BJ (cell line): ENCODE results near the gene NINL. TPM values are rescaled to one million over a fixed set of nuclear protein-coding genes. Genes with fewer than 3 reads are reported as not detected.

Source experiments
- CTCF ChIA-PET: fragments of 350-600 bp; formaldehyde crosslinking; extraction: SDS; loops from one replicate; lab custom pipeline; 2021; ENCODE audit warnings: antibody characterized with exemption, inconsistent platforms; lab: Yijun Ruan, JAX
- POLR2A ChIA-PET: fragments of 300-600 bp; sonication (Branson Sonifier 250); formaldehyde crosslinking; extraction: SDS; loops from one replicate; lab custom pipeline; 2021; ENCODE audit warnings: antibody characterized with exemption; lab: Charles Lee
- DNase-seq: peaks from one replicate; pipeline ENCODE4 v3.0.0-alpha.2; 2011; ENCODE audit warnings: low read depth
- H3K27me3 ChIP-seq: 2 replicates; pipeline ENCODE4 v1.6.0; 2011; ENCODE audit warnings: low read length; ENCODE audit not compliant: control insufficient read depth, insufficient read depth
- H3K36me3 ChIP-seq: 2 replicates; pipeline ENCODE4 v1.5.1; 2011; ENCODE audit warnings: low read length; ENCODE audit not compliant: control insufficient read depth, insufficient read depth
- H3K4me3 ChIP-seq: 2 replicates; pipeline ENCODE4 v1.5.1; 2011; ENCODE audit warnings: low read depth, mild to moderate bottlenecking, control low read depth, low read length
- polyA plus RNA-seq: library from polyadenylated mRNA; depleted of rRNA; stranded (reverse); fragments of >200 nt; gene quantifications from 2 replicates; pipeline ENCODE4 v1.2.3, GENCODE V29; 2011
- TF ChIP-seq, protein P1 (sequence below): IDR thresholded peaks from 2 replicates; pipeline ENCODE4 v1.5.1; 2011; ENCODE audit warnings: low read depth, mild to moderate bottlenecking, control low read depth, inconsistent platforms, low read length, moderate library complexity; ENCODE audit not compliant: insufficient read depth

The NINL gene
- polyA plus RNA-seq, 1 experiment: 6.2 TPM

GRCh38 chr20:25459916-25460535 is 125.3 kb downstream of the NINL start:
- H3K36me3 ChIP-seq: peaks cover 9% of the 10 kb centered on the region

DNA sequence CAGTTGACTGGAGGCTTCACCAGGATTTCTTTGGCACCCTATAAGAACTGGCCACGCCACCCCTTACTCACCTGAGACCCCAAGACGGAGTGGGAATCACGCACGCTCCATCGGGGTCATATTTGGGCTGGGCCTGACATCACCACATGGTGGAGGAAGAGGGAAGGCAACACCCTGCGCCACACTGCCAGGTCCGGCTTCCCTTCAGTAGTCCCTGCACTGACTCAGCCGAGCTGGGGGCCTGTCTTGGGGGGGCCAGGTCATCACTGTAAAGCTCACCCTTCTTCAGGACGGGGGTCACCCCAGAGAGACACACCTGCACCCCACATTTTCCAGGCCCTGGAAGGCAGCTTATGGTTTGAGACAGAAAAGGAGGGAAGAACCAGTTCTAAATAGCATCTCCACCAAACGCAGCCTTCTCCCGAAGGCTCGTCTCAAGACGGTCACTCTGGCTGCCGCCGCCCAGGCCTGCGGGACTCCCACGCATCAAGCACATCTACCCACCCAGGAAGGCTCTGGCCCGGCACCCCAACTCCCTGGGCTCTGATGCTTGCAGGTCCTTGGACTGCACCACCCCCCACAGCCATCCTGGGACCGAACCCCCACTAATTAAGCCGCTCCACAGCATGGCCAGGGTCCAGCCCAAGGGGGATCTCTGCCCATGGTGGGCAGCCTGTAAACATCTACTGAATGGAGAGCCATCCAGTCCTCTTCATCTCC is 126.1 kb downstream of the NINL start:
- H3K27me3 ChIP-seq: no peaks in the 10 kb centered on the region
- H3K4me3 ChIP-seq: no peak overlapping the region
- CTCF ChIA-PET: interaction anchor here (0.5 to 0.9 kb wide), 2 partner anchors 23 to 465 kb away, joined by 3 read pairs; no protein-coding TSS in a partner anchor
- H3K36me3 ChIP-seq: peaks cover 8% of the 10 kb centered on the region
- TF ChIP-seq, protein P1, sequence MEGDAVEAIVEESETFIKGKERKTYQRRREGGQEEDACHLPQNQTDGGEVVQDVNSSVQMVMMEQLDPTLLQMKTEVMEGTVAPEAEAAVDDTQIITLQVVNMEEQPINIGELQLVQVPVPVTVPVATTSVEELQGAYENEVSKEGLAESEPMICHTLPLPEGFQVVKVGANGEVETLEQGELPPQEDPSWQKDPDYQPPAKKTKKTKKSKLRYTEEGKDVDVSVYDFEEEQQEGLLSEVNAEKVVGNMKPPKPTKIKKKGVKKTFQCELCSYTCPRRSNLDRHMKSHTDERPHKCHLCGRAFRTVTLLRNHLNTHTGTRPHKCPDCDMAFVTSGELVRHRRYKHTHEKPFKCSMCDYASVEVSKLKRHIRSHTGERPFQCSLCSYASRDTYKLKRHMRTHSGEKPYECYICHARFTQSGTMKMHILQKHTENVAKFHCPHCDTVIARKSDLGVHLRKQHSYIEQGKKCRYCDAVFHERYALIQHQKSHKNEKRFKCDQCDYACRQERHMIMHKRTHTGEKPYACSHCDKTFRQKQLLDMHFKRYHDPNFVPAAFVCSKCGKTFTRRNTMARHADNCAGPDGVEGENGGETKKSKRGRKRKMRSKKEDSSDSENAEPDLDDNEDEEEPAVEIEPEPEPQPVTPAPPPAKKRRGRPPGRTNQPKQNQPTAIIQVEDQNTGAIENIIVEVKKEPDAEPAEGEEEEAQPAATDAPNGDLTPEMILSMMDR: no peak
- POLR2A ChIA-PET: no interaction called here
- no peak for DNase-seq

More at GRCh38 chr20:25459916-25460535, 125.3 kb downstream of the NINL start:
- ChIA-PET POLR2A (no interaction called here), CTCF (interaction anchor here (0.5 kb wide), 1 partner anchor 466 kb away, joined by 3 read pairs; no protein-coding TSS in a partner anchor)
- DNase-seq: no peak
- no peak overlapping the region for H3K4me3 ChIP-seq
- TF ChIP-seq, protein P1: no peak
- H3K27me3 ChIP-seq: no peaks in the 10 kb centered on the region

GRCh38 chr20:25457886-25458680 is 127.2 kb downstream of the NINL start:
- ChIA-PET POLR2A (no interaction called here), CTCF (interaction anchor here (0.9 kb wide), 1 partner anchor 10 kb away, joined by 4 read pairs; no protein-coding TSS in a partner anchor)
- no peak for DNase-seq
- H3K36me3 ChIP-seq: peaks cover 8% of the 10 kb centered on the region
- no peak overlapping the region for H3K4me3 ChIP-seq
- TF ChIP-seq, protein P1: no peak
- no peaks in the 10 kb centered on the region for H3K27me3 ChIP-seq

GRCh38 chr20:25454153-25454900 is 131.0 kb downstream of the NINL start:
- Histone ChIP-seq H3K36me3 (peaks cover 7% of the 10 kb centered on the region), H3K27me3 (no peaks in the 10 kb centered on the region), H3K4me3 (no peak overlapping the region)
- ChIA-PET CTCF (no interaction called here), POLR2A (no interaction called here)
- TF ChIP-seq, protein P1: no peak
- DNase-seq: no peak
